DMS153 (cell line): ENCODE data around the gene OR2V1.
"Not testable (repeated sequence)": the region's sequence is repeated elsewhere in the genome, so short reads cannot be mapped to it uniquely, and the experiment has no call there.

Experiments used
- DNase-seq: peaks from one replicate; lab custom pipeline; 2025; lab: John Stamatoyannopoulos, UW

The OR2V1 gene

DNA sequence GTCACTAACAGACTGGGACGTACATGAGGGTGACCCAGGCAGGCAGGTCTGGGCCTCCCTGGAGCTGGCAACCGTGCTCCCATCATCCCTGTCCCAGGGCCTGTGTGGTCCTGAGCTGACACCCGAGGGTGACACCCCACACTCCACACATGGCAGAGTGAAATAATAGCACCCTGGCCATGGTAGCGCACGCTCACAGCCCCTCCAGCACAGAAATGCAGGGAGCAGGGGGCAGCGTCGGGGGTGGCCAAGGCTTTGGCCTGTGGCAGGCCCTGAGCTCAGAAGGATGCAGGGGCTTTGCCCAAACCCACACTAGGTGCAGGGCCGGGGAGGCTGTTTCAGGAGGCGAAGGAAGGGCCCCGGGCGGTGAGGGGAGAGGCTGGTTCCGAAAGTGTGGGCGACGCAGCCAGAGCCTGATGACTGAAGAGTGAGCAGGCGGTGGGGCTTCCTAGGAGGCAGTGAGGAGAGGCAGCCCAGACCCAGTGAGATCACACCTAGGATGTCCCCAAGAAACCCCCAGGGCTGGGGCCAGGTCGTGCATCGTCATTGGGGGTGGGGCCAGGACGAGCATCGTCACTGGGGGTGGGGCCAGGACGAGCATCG, 29.3 kb upstream of the OR2V1 start:
- peak; percentile 18 for DNase-seq

DNA sequence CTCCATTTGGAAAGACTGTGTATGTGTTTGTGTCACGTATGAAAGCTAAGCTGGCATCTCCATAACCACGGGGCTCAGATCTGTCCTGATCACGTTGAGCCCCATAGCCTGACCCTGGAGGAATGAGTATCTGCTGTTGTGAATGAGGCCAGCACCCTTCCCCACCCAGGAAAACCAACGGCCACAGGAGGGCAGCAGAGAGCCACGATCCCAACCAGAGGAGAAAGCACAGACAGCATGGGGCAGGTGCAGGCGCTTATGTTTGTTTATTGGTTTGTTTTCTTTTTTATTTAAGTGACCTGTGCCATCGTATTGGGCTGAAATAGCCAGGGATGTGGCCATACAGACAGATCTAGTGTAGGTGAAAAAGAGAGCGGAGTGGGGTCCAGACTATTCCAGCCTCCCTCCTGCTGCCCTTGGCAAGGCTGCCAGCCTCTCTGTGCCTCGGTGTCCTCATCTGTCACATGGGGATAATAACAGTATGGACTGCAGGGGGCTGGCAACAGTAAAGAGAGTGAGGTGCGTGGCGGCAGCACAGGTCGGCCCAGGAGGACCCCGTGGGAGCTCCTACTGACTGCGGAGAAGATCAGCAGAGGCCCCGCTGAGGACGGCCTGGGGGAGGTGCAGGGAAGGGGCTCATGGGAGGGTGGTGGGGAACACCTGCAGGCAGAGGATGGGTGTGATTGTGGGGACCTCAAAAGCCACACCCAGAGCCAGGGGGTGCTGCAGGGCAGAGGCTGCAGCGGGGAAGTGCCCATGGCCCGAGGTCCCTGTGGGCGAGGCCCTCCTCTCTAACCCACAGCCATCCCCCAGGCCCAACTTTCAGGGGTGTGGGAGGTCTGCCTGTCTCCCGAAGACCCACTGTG, 28.6 kb upstream of the OR2V1 start:
- peak; percentile 19 for DNase-seq

GRCh38 chr5:181158869-181159268, 27.9 kb upstream of the OR2V1 start:
- no peak for DNase-seq

- DNase-seq, result no peak
Measured at GRCh38 chr5:181156758-181157157, 25.8 kb upstream of the OR2V1 start.

DNA sequence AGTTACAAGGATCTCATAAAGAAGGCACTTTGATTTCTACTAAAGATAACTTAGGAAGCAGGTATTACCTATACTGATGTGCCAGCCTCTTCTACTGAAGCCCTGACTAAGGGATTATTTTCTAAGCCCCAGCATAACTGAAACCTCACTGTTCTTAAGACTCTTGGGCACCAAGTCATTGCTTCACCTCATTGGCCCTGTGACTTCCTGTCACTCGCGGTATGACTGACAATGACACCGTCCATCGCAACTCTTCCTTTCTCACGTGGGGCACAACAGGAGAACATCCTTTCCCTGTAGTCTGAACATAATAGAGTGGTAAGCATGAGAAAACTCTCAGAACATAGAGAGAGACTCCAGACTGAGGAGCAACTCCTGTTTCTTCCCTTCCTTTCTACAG, 22.8 kb upstream of the OR2V1 start:
- DNase-seq, result no peak

DNA sequence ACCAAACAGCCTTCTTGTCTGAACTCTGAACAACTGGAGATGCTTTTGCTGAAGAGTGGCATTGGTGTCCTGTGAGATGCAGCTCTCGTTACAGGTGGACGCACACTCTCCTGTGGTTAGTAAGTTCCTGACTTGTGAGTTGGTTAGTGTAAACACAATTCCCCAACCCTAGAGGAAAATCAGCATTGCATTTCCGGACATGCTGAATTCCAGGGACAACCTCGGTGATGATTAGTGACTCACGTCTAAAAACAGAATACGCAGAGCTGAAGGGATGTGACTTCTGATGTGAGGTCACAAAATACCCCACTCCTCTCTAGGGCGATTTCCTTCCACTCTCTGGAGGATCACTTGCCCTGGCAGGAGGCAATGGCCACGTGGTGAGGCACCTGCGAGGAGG, 21.4 kb upstream of the OR2V1 start:
- DNase-seq, result no peak

- no peak for DNase-seq
Measured at GRCh38 chr5:181151146-181151545, 20.2 kb upstream of the OR2V1 start.

DNA sequence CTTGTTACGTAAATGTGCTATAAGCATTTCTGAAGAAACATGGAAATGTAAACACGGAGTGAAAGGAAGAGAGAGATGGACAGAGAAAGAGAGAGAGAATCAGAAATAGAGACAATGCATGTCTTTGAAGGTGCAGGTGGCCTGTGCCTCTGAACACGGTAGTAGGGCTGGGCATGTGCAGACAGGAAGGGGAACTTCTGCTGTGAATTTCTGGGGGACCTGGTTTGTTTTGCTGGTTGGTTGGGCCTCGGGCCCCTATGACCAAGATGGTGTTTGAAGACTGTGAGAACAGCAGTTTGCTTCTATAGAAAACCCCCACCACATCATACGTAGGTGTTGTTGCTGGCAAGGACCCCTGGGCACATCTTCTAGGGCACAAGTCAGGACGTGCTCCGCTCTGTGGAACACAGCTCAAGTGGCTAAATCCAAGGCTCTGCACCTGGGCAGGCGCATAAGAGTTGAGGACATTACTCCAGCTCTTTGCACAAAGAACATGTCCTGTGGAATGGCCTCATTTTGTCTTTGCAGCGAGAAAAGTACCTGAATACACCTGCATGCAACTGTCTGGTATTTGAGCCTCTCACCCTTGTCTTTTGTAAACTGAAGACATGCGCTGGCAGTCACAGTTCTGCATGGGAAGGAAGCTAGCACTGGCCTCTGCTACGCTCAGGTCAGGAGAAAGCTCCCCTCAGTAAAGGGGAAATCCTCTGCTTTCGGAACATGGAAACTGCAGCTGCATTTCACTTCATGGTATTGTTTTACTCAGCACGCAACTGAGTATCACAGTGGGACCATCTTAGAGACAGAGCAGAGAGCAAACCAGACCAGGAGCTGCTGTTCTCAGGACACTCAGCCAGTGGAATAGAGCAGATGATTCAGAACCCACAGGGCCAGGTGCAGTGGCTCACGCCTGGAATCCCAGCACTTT, 19.1 kb upstream of the OR2V1 start:
- DNase-seq, result no peak

DNA sequence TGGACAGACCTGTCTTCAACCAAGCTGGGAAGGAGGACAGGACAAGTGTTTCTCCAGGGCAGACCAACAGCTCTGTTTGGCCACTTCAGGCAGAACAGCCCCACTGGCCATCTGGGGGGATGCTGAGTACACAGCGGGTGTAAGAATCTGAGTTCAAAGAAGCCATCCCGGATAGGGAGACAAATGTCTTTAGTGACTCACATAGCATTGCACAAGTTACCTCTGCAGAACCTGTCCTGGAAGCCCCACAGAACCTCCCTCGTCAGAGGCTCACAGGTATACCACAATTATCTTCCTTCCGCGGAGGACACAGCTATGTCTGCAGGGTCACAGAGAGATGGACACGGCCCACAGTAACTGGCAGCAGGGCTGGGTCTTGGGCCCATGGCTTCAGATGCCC, 18.4 kb upstream of the OR2V1 start:
- DNase-seq, result no peak

DNA sequence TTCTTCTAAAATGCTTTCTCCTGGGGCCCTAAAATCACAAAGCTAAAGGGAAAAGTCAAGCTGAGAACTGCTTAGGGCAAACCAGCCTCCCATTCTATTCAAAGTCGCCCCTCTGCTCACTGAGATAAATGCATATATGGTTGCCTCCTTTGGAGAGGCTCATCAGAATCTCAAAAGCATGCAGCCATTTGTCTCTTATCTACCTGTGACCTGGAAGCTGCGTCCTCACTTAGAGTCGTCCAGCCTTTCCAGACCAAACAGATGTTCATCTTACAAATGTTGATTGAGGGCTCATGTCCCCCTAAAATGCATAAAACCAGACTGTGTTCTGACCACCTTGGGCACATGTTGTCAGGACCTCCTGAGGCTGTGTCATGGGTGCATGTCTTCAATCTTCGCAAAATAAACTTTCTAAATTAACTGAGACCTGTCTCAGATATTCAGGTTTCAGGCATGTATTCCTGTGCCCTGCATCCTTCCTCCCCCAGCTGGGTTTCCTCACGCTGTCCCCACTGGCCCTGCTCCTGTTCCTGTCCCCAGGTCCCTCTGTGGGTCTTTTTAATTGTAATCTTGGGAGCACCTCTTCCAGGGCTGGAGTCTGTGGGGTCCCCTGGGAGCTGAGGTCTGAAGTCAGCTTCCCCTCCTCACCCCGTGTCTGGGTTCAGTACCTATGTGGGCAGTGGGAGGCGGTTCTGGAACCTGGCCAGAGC, 16.1 kb upstream of the OR2V1 start, which contains the start of gene OR2V2:
TSS of gene OR2V2 (plus strand) at position 660 of the 710 bp plus-strand sequence. CDS start 7,357 bp downstream, outside the sequence.
- DNase-seq, result not testable (repeated sequence)

GRCh38 chr5:181145133-181145532, 14.2 kb upstream of the OR2V1 start:
- no peak for DNase-seq

- DNase-seq, result no peak
Measured at GRCh38 chr5:181142054-181142453, 11.1 kb upstream of the OR2V1 start.

DNA sequence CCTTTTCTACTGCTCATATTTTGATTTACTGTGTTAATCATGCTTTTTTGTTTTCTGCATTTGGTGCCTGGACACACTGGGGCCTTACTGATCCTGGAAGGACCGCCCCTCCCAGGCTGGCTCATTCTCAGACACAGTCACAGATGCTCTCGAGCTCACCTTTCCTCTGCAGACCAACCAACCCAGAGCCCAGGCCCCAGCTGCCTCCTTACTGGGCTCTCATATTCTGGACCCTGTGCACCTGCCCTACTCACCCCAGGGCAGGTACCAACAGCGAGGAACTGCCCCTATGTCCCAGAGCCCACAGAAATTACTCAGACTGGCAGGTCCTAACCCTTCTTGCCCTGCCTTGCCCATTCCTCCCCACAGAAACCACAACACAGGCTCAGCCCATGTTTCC, 9.8 kb upstream of the OR2V1 start:
- no peak for DNase-seq

- DNase-seq, result no peak
Measured at GRCh38 chr5:181138258-181138657, 7.3 kb upstream of the OR2V1 start.

- DNase-seq, result no peak
Measured at GRCh38 chr5:181136361-181136955, 5.5 kb upstream of the OR2V1 start.

DNA sequence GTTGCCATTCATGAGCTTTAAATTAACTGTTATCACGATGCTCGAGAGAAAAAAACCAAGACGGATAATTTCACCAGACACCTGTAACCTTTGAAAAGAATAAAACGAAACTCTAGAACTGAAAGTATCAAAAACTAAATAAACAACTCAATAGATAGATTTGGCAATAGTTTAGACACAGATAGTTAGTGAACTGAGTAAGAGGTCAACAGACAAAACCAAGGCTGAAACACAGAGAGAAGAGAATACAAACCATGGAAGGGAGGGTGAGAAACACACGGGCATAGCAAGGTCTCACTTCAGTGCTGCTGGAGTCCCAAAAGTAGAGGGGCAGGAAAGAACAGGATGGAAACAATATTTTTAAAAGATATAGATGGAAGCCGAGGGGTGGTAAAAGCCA, 3.3 kb upstream of the OR2V1 start:
- DNase-seq, result no peak

- no peak for DNase-seq
Measured at GRCh38 chr5:181133610-181134231, 2.8 kb upstream of the OR2V1 start.

DNA sequence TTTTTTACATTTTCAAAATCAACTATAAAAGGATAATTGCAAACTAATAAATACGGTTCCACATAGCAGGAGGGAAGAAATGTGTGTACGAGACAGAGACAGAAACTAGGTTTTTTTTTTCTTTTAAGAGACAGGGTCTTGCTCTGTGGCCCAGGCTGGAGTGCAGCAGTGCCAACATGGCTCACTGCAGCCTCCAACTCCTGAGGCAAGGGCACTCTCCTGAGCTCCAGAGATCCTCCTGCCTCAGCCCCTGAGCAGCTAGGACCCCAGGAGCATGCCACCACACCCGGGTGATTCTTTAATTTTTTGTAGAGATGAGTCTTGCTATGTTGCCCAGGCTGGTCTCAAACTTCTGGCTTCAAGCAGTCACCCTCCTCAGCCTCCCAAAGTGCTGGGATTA, 2.1 kb upstream of the OR2V1 start:
- no peak for DNase-seq

DNA sequence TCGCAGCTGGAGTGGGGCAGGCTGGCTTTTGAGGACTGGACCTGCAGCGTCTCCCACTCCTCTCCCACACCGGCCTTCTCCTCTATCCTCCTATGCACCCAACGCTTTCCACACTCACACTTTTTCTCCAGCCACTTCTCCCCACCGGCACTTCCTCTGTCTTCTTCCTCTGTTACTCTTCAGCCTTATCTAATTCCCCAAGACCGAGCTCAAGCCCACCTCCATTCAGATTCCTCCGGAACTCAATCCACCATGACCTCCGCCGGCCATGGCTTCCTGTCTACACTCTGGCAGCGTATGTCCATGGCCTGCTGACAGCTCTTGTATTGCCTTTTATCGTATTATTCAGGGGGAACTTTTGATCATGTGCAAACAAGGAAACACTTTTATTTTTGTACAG, 545 bp upstream of the OR2V1 start:
- no peak for DNase-seq

DNA sequence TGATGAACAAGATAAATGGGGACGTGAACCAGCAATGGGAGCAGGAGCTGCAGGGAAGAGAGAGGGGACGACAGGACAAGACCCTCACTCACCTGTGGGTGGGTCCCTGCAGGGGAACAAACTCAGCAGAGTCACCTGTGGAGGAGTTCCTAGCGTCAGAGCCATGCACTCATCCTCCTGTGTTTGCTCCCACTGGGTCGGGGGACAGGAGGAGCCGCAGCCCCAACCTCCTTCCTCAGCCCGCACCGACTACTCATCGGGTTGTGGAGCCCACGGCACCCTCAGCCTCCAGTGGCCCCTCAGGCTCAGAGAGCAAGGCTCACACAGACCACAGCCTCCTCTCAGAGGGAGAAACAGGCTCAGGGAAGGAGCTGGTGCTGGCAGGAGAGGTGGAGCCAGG, 888 bp downstream of the OR2V1 start:
- DNase-seq, result not testable (repeated sequence)

GRCh38 chr5:181129601-181130000, 1.4 kb downstream of the OR2V1 start:
- DNase-seq, result no peak
